OCI-LY1 (cell line): ENCODE data around the gene PACRG.

Experiments used
- EZH2 ChIP-seq: fragments of 200-600 bp; sonication (generic), shearing (Covaris generic); IDR thresholded peaks from 2 replicates; pipeline ENCODE4 v1.8.0; 2017; ENCODE audit warnings: borderline replicate concordance, mixed run types, mild to moderate bottlenecking, antibody characterized with exemption, low read length, moderate library complexity, mixed read lengths
- TF ChIP-seq, protein P1 (sequence below): fragments of 200-600 bp; sonication (generic), shearing (Covaris generic); IDR thresholded peaks from 2 replicates; pipeline ENCODE4 v1.5.1; 2017; ENCODE audit warnings: mild to moderate bottlenecking, antibody characterized with exemption, low read length, moderate library complexity, mixed read lengths

DNA sequence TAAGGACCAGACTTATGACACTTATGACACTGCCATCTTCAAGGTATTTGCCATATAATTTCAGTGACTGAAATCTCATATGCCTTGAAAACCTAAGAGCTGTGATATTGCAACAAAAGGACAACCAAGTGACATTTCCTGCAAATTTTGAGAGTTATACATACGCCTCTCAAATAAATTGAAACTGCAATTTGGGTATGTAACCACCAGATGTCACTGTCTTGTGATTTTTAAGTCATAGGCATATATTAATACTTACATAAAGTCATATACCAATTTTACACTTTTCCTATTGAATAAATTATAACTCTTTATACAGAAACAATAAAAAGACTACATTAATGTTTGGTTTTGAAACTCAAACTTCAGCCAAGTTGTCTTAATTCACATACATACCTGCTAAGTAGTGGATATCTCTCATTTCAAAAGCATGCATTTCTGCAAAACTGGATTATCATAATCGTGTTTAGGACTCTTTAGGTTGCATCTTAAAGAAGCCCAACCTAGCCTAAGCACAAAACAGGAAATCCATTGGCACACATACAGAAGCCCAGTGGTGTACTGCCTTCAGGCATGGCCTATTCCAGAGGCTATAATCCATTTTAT, 180.2 kb downstream of the PACRG start:
- TF ChIP-seq, protein P1, sequence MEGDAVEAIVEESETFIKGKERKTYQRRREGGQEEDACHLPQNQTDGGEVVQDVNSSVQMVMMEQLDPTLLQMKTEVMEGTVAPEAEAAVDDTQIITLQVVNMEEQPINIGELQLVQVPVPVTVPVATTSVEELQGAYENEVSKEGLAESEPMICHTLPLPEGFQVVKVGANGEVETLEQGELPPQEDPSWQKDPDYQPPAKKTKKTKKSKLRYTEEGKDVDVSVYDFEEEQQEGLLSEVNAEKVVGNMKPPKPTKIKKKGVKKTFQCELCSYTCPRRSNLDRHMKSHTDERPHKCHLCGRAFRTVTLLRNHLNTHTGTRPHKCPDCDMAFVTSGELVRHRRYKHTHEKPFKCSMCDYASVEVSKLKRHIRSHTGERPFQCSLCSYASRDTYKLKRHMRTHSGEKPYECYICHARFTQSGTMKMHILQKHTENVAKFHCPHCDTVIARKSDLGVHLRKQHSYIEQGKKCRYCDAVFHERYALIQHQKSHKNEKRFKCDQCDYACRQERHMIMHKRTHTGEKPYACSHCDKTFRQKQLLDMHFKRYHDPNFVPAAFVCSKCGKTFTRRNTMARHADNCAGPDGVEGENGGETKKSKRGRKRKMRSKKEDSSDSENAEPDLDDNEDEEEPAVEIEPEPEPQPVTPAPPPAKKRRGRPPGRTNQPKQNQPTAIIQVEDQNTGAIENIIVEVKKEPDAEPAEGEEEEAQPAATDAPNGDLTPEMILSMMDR, result peak; percentile 51
- no peak for TF ChIP-seq EZH2
